HCT116 (cell line): ENCODE data around the gene RAPGEF1. TPM values are rescaled to one million over a fixed set of nuclear protein-coding genes. Genes with fewer than 3 reads are reported as not detected.

Experiments used
- ATAC-seq: fragments of 200-7000 bp; cut with Tn5 transposase; 2 replicates; pipeline ENCODE4 v1.9.1; 2020; ENCODE audit warnings: mild to moderate bottlenecking, moderate library complexity
- BruUV-seq: library from RNA; stranded (reverse); fragments of 400-500 nt; replicated peaks from 2 replicates; lab custom pipeline; 2021; lab: Mats Ljungman, UMichigan
- CTCF ChIA-PET: fragments of 300-600 bp; sonication (Branson Sonifier 250); formaldehyde crosslinking; loops from one replicate; lab custom pipeline; 2021; ENCODE audit warnings: antibody characterized with exemption; lab: Charles Lee
- POLR2A ChIA-PET: fragments of 300-600, 350-600 bp; sonication (Branson Sonifier 250); formaldehyde crosslinking; loops from one replicate; lab custom pipeline; 2021; ENCODE audit warnings: antibody characterized with exemption; lab: Charles Lee
- RAD21 ChIA-PET, 2 experiments: fragments of 300-600 bp; sonication (Branson Sonifier 250); formaldehyde crosslinking; loops; one replicate each; lab custom pipeline; 2023; ENCODE audit warnings: low total read pairs in 2 of 2; ENCODE audit not compliant: uncharacterized antibody in 2 of 2, unreplicated experiment in 2 of 2, low non-redundant PET in 1 of 2; lab: Charles Lee
- DNase-seq: peaks from one replicate; pipeline ENCODE4 v3.0.0-alpha.2; 2010; ENCODE audit warnings: low read depth, low spot score
- H2AFZ ChIP-seq: fragments of 200-600 bp; shearing (Covaris generic), sonication (generic); 2 replicates; pipeline ENCODE4 v1.6.1; 2017; ENCODE audit warnings: low read depth, mixed run types, mixed read lengths, antibody characterized with exemption, low read length; ENCODE audit not compliant: poor library complexity, severe bottlenecking
- H3K27ac ChIP-seq: 2 replicates; pipeline ENCODE4 v1.5.1; 2012; ENCODE audit warnings: low read depth, low read length
- H3K27me3 ChIP-seq: fragments of 200-600 bp; sonication (generic); 2 replicates; pipeline ENCODE4 v1.6.1; 2016; ENCODE audit warnings: mixed run types, low read length, mixed read lengths; ENCODE audit not compliant: insufficient read depth
- H3K36me3 ChIP-seq, 2 experiments: fragments of 200-500 bp in 1 of 2; fragments of 200-600 bp in 1 of 2; sonication (Bioruptor generic) in 1 of 2; sonication (generic) in 1 of 2; 2 replicates each; pipeline versions ENCODE4 v1.5.1 to v1.6.1; 2014 to 2016; ENCODE audit warnings: low read length in 2 of 2, inconsistent platforms in 1 of 2, mixed read lengths in 1 of 2, mixed run types in 1 of 2; ENCODE audit not compliant: insufficient read depth in 2 of 2, control insufficient read depth in 1 of 2
- H3K4me1 ChIP-seq, 2 experiments: fragments of 200-600 bp in 1 of 2; sonication (generic) in 1 of 2; 2 replicates each; pipeline versions ENCODE4 v1.5.1 to v1.6.1; 2012 to 2017; ENCODE audit warnings: low read length in 2 of 2, inconsistent platforms in 1 of 2, mild to moderate bottlenecking in 1 of 2, mixed read lengths in 1 of 2, mixed run types in 1 of 2, moderate library complexity in 1 of 2; ENCODE audit not compliant: insufficient read depth in 2 of 2, control insufficient read depth in 1 of 2
- H3K4me2 ChIP-seq: fragments of 200-600 bp; sonication (generic); 2 replicates; pipeline ENCODE4 v1.6.1; 2017; ENCODE audit warnings: mixed run types, low read length, mixed read lengths
- H3K4me3 ChIP-seq, 2 experiments: fragments of 200-600 bp in 1 of 2; sonication (generic) in 1 of 2; replicated peaks in 1 of 2; 2 replicates each; pipeline ENCODE4 v1.5.1; 2011 to 2016; ENCODE audit warnings: low read length in 2 of 2, control low read depth in 1 of 2, low read depth in 1 of 2, mild to moderate bottlenecking in 1 of 2, mixed read lengths in 1 of 2, mixed run types in 1 of 2
- H3K79me2 ChIP-seq: fragments of 200-600 bp; sonication (generic); 2 replicates; pipeline ENCODE4 v1.6.1; 2017; ENCODE audit warnings: mild to moderate bottlenecking, mixed run types, low read length, moderate library complexity, mixed read lengths; ENCODE audit not compliant: insufficient read depth
- H3K9ac ChIP-seq: fragments of 200-600 bp; sonication (generic); 2 replicates; pipeline ENCODE4 v1.6.1; 2016; ENCODE audit warnings: low read length, mixed read lengths
- H3K9me2 ChIP-seq: fragments of 200-600 bp; sonication (generic), shearing (Covaris generic); 2 replicates; pipeline ENCODE4 v1.6.1; 2017; ENCODE audit warnings: mixed run types, mild to moderate bottlenecking, moderate library complexity; ENCODE audit not compliant: insufficient read depth
- H3K9me3 ChIP-seq, 2 experiments: fragments of 200-500 bp in 1 of 2; fragments of 200-600 bp in 1 of 2; sonication (Bioruptor generic) in 1 of 2; sonication (generic) in 1 of 2; 2 replicates each; pipeline ENCODE4 v1.6.1; 2014 to 2017; ENCODE audit warnings: low read length in 2 of 2, mixed read lengths in 2 of 2, inconsistent platforms in 1 of 2, low read depth in 1 of 2, mild to moderate bottlenecking in 1 of 2, mixed run types in 1 of 2, moderate library complexity in 1 of 2; ENCODE audit not compliant: control insufficient read depth in 1 of 2, insufficient read depth in 1 of 2
- H4K20me1 ChIP-seq: fragments of 200-600 bp; sonication (generic), shearing (Covaris generic); 2 replicates; pipeline ENCODE4 v1.6.1; 2017; ENCODE audit warnings: mixed run types, mild to moderate bottlenecking, moderate library complexity; ENCODE audit not compliant: insufficient read depth
- CBX3 ChIP-seq: IDR thresholded peaks from 2 replicates; pipeline ENCODE4 v1.6.1; 2012; ENCODE audit warnings: low read depth
- CEBPB ChIP-seq: IDR thresholded peaks from 2 replicates; pipeline ENCODE4 v1.6.1; 2012; ENCODE audit warnings: low read depth
- EGR1 ChIP-seq: IDR thresholded peaks from 2 replicates; pipeline ENCODE4 v1.6.1; 2012; ENCODE audit warnings: low read depth
- EZH2 ChIP-seq: fragments of 200-600 bp; sonication (generic); IDR thresholded peaks from 2 replicates; pipeline ENCODE4 v1.6.1; 2017; ENCODE audit warnings: antibody characterized with exemption, mixed run types
- EZH2phosphoT487 ChIP-seq: fragments of 200-600 bp; IDR thresholded peaks from 2 replicates; pipeline ENCODE4 v1.6.1; 2018; ENCODE audit warnings: antibody characterized with exemption, borderline replicate concordance
- FOSL1 ChIP-seq: IDR thresholded peaks from 2 replicates; pipeline ENCODE4 v1.6.1; 2012; ENCODE audit warnings: low read depth
- JUND ChIP-seq: IDR thresholded peaks from 2 replicates; pipeline ENCODE4 v1.6.1; 2012
- POLR2A ChIP-seq: IDR thresholded peaks from 2 replicates; pipeline ENCODE4 v1.7.0; 2011; ENCODE audit warnings: borderline replicate concordance; ENCODE audit not compliant: insufficient read depth, insufficient read length; ENCODE audit errors: extremely low read depth
- RAD21 ChIP-seq: IDR thresholded peaks from 2 replicates; pipeline ENCODE4 v1.6.1; 2012; ENCODE audit warnings: low read depth, mild to moderate bottlenecking
- SP1 ChIP-seq: IDR thresholded peaks from 2 replicates; pipeline ENCODE4 v1.6.1; 2012; ENCODE audit warnings: low read depth
- SRF ChIP-seq: IDR thresholded peaks from 2 replicates; pipeline ENCODE4 v1.6.1; 2012; ENCODE audit warnings: low read depth
- TCF7L2 ChIP-seq: IDR thresholded peaks from 2 replicates; pipeline ENCODE4 v1.7.0; 2011; ENCODE audit warnings: borderline replicate concordance, inconsistent platforms; ENCODE audit not compliant: insufficient read depth, insufficient read length; ENCODE audit errors: extremely low read depth
- YY1 ChIP-seq: IDR thresholded peaks from 2 replicates; pipeline ENCODE4 v1.6.1; 2011; ENCODE audit warnings: low read length, low read depth, moderate library complexity, mild to moderate bottlenecking; ENCODE audit not compliant: insufficient replicate concordance; ENCODE audit errors: extremely low read depth
- ZFX ChIP-seq: fragments of 450-650 bp; IDR thresholded peaks from 2 replicates; pipeline ENCODE4 v1.6.1; 2017
- intact Hi-C: fragments of 100-400 bp; cut with micrococcal nuclease; formaldehyde crosslinking; loops from 2 replicates; pipeline ENCODE4 v1.10.0; 2022
- total RNA-seq: library from RNA; stranded (reverse); gene quantifications from one replicate; pipeline ENCODE4 v1.2.1, GENCODE V29; 2021; ENCODE audit not compliant: unreplicated experiment
- TF ChIP-seq, protein P1 (sequence below): IDR thresholded peaks from 2 replicates; pipeline ENCODE4 v1.6.1; 2011; ENCODE audit warnings: mild to moderate bottlenecking, low read length, moderate library complexity; ENCODE audit not compliant: insufficient replicate concordance; ENCODE audit errors: extremely low read depth
- TF ChIP-seq, protein P2 (sequence below): IDR thresholded peaks from 2 replicates; pipeline ENCODE4 v1.6.1; 2012

Gene RAPGEF1
- total RNA-seq, 1 experiment from 2014 or later, result 43.0 TPM

DNA sequence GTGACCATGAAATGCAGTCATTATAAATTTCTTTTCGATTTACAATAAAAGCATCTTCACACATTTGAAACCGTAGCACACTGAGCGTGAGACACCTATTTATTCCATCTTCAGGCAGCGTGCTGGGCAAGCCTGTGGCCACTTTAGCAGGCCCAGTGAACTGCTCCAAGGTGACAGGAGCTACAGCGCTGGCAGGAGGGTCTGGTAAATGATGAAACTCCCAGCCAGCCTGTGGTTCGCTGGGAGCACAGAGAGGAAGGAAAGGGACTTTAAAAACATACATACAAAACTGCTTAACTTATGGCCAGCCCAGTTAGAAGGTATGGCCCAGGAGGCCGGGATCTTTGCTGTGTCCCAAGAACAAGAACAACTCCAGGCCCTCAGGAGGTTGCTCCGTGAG, 5.1 kb downstream of the RAPGEF1 start:
- no peak overlapping the region for H3K4me3 ChIP-seq
- no peak for TF ChIP-seq CEBPB
- no peak for TF ChIP-seq EZH2
- TF ChIP-seq JUND, result no peak
- TF ChIP-seq CBX3, result no peak
- TF ChIP-seq SP1, result no peak
- TF ChIP-seq EGR1, result no peak
- no peak for TF ChIP-seq POLR2A
- TF ChIP-seq, protein P1, sequence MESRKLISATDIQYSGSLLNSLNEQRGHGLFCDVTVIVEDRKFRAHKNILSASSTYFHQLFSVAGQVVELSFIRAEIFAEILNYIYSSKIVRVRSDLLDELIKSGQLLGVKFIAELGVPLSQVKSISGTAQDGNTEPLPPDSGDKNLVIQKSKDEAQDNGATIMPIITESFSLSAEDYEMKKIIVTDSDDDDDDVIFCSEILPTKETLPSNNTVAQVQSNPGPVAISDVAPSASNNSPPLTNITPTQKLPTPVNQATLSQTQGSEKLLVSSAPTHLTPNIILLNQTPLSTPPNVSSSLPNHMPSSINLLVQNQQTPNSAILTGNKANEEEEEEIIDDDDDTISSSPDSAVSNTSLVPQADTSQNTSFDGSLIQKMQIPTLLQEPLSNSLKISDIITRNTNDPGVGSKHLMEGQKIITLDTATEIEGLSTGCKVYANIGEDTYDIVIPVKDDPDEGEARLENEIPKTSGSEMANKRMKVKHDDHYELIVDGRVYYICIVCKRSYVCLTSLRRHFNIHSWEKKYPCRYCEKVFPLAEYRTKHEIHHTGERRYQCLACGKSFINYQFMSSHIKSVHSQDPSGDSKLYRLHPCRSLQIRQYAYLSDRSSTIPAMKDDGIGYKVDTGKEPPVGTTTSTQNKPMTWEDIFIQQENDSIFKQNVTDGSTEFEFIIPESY, result no peak
- TF ChIP-seq, protein P2, sequence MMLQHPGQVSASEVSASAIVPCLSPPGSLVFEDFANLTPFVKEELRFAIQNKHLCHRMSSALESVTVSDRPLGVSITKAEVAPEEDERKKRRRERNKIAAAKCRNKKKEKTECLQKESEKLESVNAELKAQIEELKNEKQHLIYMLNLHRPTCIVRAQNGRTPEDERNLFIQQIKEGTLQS, result no peak
- TF ChIP-seq RAD21, result no peak
- TF ChIP-seq SRF, result no peak
- TF ChIP-seq EZH2phosphoT487, result no peak
- no peak for TF ChIP-seq YY1
- no peak for TF ChIP-seq ZFX
- no peak for TF ChIP-seq FOSL1
- no peak for TF ChIP-seq TCF7L2
- no peaks in the 10 kb centered on the region for H3K27me3 ChIP-seq
- intact Hi-C loops, result no loop called here
- POLR2A ChIA-PET, result interaction anchor here (1.4 kb wide), 1 partner anchor 56 kb away, joined by 4 read pairs; no protein-coding TSS in a partner anchor
- H3K9ac ChIP-seq, result no peak overlapping the region
- 0 out of 4 replicates have a peak, but pooled peaks cover 0 to 3% of the 10 kb centered on the region in 2 experiments for H3K36me3 ChIP-seq
- peak overlapping the region; percentile 10; the same call in 1 of the 2 replicates for H3K27ac ChIP-seq
- CTCF ChIA-PET, result no interaction called here
- no TSS peak for BruUV-seq
- no peaks in the 10 kb centered on the region for H3K9me3 ChIP-seq
- RAD21 ChIA-PET, result no interaction called here
- H2AFZ ChIP-seq, result no peak overlapping the region
- peaks cover 87% of the 10 kb centered on the region for H3K79me2 ChIP-seq
- H4K20me1 ChIP-seq, result no peaks in the 10 kb centered on the region
- no peak for ATAC-seq
- peak overlapping the region; percentile 55 for H3K4me2 ChIP-seq
- H3K9me2 ChIP-seq, result no peaks in the 10 kb centered on the region
- peaks cover 31 to 44% of the 10 kb centered on the region in 2 experiments for H3K4me1 ChIP-seq
- no peak for DNase-seq
